Breast epithelium (tissue), 3 donors: ENCODE data around the gene GALNT9.

Experiments
- CTCF ChIP-seq, 3 donors: fragments of 450-650 bp; IDR thresholded peaks; one replicate each; pipeline ENCODE4 v1.5.1; 2016 to 2017; ENCODE audit warnings: antibody characterized with exemption in 3 of 3, mild to moderate bottlenecking in 3 of 3, moderate library complexity in 3 of 3
- POLR2A ChIP-seq: fragments of 450-650 bp; IDR thresholded peaks from one replicate; pipeline ENCODE4 v1.6.1; 2016; ENCODE audit warnings: antibody characterized with exemption, mild to moderate bottlenecking, moderate library complexity
- POLR2AphosphoS5 ChIP-seq, 3 donors: sonication (generic); formaldehyde crosslinking; IDR thresholded peaks; one replicate each; pipeline ENCODE4 v1.6.1; 2017; ENCODE audit warnings: antibody characterized with exemption in 3 of 3

- TF ChIP-seq CTCF (IDR thresholded peaks at IDR 0.05) (no peak), POLR2AphosphoS5 (IDR thresholded peaks at IDR 0.05) (no peak), POLR2A (no peak)
Observed at GRCh38 chr12:132239392-132239791, 90.0 kb downstream of the GALNT9 start.
